Endothelial cell of umbilical vein (primary cell): ENCODE data around the gene MAL. TPM values are rescaled to one million over a fixed set of nuclear protein-coding genes. Genes with fewer than 3 reads are reported as not detected.

Source experiments
- BruUV-seq: library from RNA; stranded (reverse); fragments of 400-500 nt; replicated peaks from 2 replicates; lab custom pipeline; 2021; lab: Mats Ljungman, UMichigan
- CTCF ChIA-PET: fragments of 300-600, 350-600 bp; sonication (Branson Sonifier 250); formaldehyde crosslinking; loops from one replicate; lab custom pipeline; 2021; ENCODE audit warnings: antibody characterized with exemption, inconsistent platforms; lab: Charles Lee
- POLR2A ChIA-PET: fragments of 300-600, 350-600 bp; sonication (Branson Sonifier 250); formaldehyde crosslinking; loops from one replicate; lab custom pipeline; 2021; ENCODE audit warnings: antibody characterized with exemption, inconsistent platforms; lab: Charles Lee
- DNase-seq: peaks from one replicate; pipeline ENCODE4 v3.0.0-alpha.2; 2011; ENCODE audit warnings: low read depth, low spot score
- FAIRE-seq: peaks from 2 replicates; lab custom pipeline; 2011; peaks lifted over from hg19 to GRCh38; lab: Jason Lieb, UNC
- H2AFZ ChIP-seq: 2 replicates; pipeline ENCODE4 v1.6.0; 2012; ENCODE audit warnings: low read depth, low read length, control low read depth, inconsistent platforms
- H3K27ac ChIP-seq: 2 replicates; pipeline ENCODE4 v1.5.1; 2011; ENCODE audit warnings: low read depth, mild to moderate bottlenecking, control low read depth, low read length, moderate library complexity; ENCODE audit not compliant: insufficient read depth
- H3K27me3 ChIP-seq, 2 experiments: 2 replicates each; pipeline versions ENCODE4 v1.6.0 to v1.6.1; 2011; ENCODE audit warnings: low read length in 2 of 2, mixed read lengths in 1 of 2; ENCODE audit not compliant: control insufficient read depth in 2 of 2, insufficient read depth in 2 of 2
- H3K36me3 ChIP-seq, 2 experiments: 2 replicates in 1 of 2; 3 replicates in 1 of 2; pipeline ENCODE4 v1.5.1; 2011; ENCODE audit warnings: low read length in 2 of 2, mild to moderate bottlenecking in 1 of 2, moderate library complexity in 1 of 2; ENCODE audit not compliant: control insufficient read depth in 2 of 2, insufficient read depth in 2 of 2; ENCODE audit errors: extremely low read depth in 1 of 2
- H3K4me1 ChIP-seq: 3 replicates; pipeline ENCODE4 v1.5.1; 2011; ENCODE audit warnings: mild to moderate bottlenecking, low read length; ENCODE audit not compliant: control insufficient read depth, insufficient read depth; ENCODE audit errors: extremely low read depth
- H3K4me2 ChIP-seq: 2 replicates; pipeline ENCODE4 v1.6.1; 2011; ENCODE audit warnings: low read length, control low read depth, mixed read lengths; ENCODE audit not compliant: insufficient read depth
- H3K4me3 ChIP-seq, 3 experiments: fragments of 200-600 bp in 1 of 3; sonication (generic), shearing (Covaris generic) in 1 of 3; replicated peaks in 1 of 3; 2 replicates each; pipeline ENCODE4 v1.5.1; 2011 to 2016; ENCODE audit warnings: control low read depth in 3 of 3, low read length in 3 of 3, mild to moderate bottlenecking in 2 of 3, inconsistent platforms in 1 of 3, low read depth in 1 of 3, moderate library complexity in 1 of 3; ENCODE audit not compliant: insufficient read depth in 1 of 3
- H3K79me2 ChIP-seq: 2 replicates; pipeline ENCODE4 v1.6.0; 2012; ENCODE audit warnings: low read length, inconsistent platforms; ENCODE audit not compliant: control insufficient read depth, insufficient read depth
- H3K9ac ChIP-seq: replicated peaks from 2 replicates; pipeline ENCODE3; 2011; ENCODE audit warnings: low read length, control low read depth; ENCODE audit not compliant: insufficient read depth; ENCODE audit errors: extremely low read depth
- H3K9me1 ChIP-seq: replicated peaks from 3 replicates; pipeline ENCODE4 v1.6.0; 2011; ENCODE audit warnings: mild to moderate bottlenecking, low read length; ENCODE audit not compliant: control insufficient read depth, insufficient read depth; ENCODE audit errors: extremely low read depth
- H3K9me3 ChIP-seq: replicated peaks from 2 replicates; pipeline ENCODE4 v1.5.1; 2012; ENCODE audit warnings: low read length, inconsistent platforms; ENCODE audit not compliant: control insufficient read depth, insufficient read depth
- H4K20me1 ChIP-seq: replicated peaks from 2 replicates; pipeline ENCODE3; 2011; ENCODE audit warnings: mild to moderate bottlenecking, low read length; ENCODE audit not compliant: control insufficient read depth, insufficient read depth; ENCODE audit errors: extremely low read depth
- EZH2 ChIP-seq: IDR thresholded peaks from 2 replicates; pipeline ENCODE4 v1.6.1; 2012; ENCODE audit warnings: borderline replicate concordance, low read depth, mild to moderate bottlenecking, moderate library complexity, low read length, inconsistent platforms; ENCODE audit not compliant: severe bottlenecking
- FOS ChIP-seq: IDR thresholded peaks from 2 replicates; pipeline ENCODE4 v1.6.1; 2011; ENCODE audit warnings: mild to moderate bottlenecking, low read length, moderate library complexity, borderline replicate concordance; ENCODE audit not compliant: insufficient read depth
- GATA2 ChIP-seq: IDR thresholded peaks from 2 replicates; pipeline ENCODE4 v1.7.0; 2011; ENCODE audit warnings: low read depth, mild to moderate bottlenecking, moderate library complexity, mixed read lengths, low read length; ENCODE audit not compliant: insufficient read length, insufficient read depth
- JUN ChIP-seq: IDR thresholded peaks from 2 replicates; pipeline ENCODE4 v1.6.1; 2011; ENCODE audit warnings: borderline replicate concordance, low read depth; ENCODE audit not compliant: insufficient read length, insufficient read depth
- MAX ChIP-seq: IDR thresholded peaks from 2 replicates; pipeline ENCODE4 v1.6.1; 2011; ENCODE audit not compliant: insufficient read depth, insufficient read length
- MYC ChIP-seq: IDR thresholded peaks from one replicate; pipeline ENCODE4 v1.6.1; 2011; ENCODE audit warnings: mild to moderate bottlenecking, low read depth, low read length
- POLR2A ChIP-seq: IDR thresholded peaks from 2 replicates; pipeline ENCODE4 v1.6.1; 2012; ENCODE audit warnings: low read depth, mild to moderate bottlenecking, control low read depth, low read length
- POLR2AphosphoS5 ChIP-seq: IDR thresholded peaks from 2 replicates; pipeline ENCODE4 v1.6.1; 2012; ENCODE audit warnings: low read depth, mild to moderate bottlenecking, control low read depth, low read length, moderate library complexity; ENCODE audit not compliant: insufficient read depth
- dilution Hi-C: fragments of 300-500 bp; cut with MboI; formaldehyde crosslinking; loops from one replicate; pipeline ENCODE4 v1.15.0; 2019; ENCODE audit warnings: low sequenced_read_pairs; ENCODE audit not compliant: extremely low pct_ligation_motif_present
- intact Hi-C: fragments of 100-400 bp; cut with micrococcal nuclease; formaldehyde crosslinking; loops from one replicate; pipeline ENCODE4 v1.10.0; 2022
- polyA plus RNA-seq, 4 experiments: library from polyadenylated mRNA; depleted of rRNA in 3 of 4; stranded (reverse) in 3 of 4; unstranded in 1 of 4; fragments of >200 nt; gene quantifications; 2 replicates each; pipeline versions ENCODE4 v1.2.1 to v1.2.3, GENCODE V29; 2011 to 2012; ENCODE audit warnings: missing spikeins in 1 of 4
- total RNA-seq: library from RNA; stranded (reverse); gene quantifications from 2 replicates; pipeline ENCODE4 v1.2.3, GENCODE V29; 2021
- TF ChIP-seq, protein P1 (sequence below), 2 donors: IDR thresholded peaks; 1 replicate in 1 of 2; 2 replicates in 1 of 2; pipeline ENCODE4 v1.5.1; 2011; ENCODE audit warnings: low read length in 2 of 2, mild to moderate bottlenecking in 2 of 2, moderate library complexity in 2 of 2, control low read depth in 1 of 2, inconsistent platforms in 1 of 2, low read depth in 1 of 2; ENCODE audit not compliant: insufficient read depth in 1 of 2; ENCODE audit errors: extremely low read depth in 1 of 2

The MAL gene
- total and polyA plus RNA-seq, 2 donors (not counting 3 experiments of a cell fraction or from before 2014, with no cell fraction given): not detected

- Histone ChIP-seq H3K9me1 (no peaks in the 10 kb centered on the region), H3K9me3 (no peaks in the 10 kb centered on the region), H4K20me1 (no peaks in the 10 kb centered on the region), H3K4me2 (no peak overlapping the region), H2AFZ (no peak overlapping the region), H3K27me3 (no peaks in the 10 kb centered on the region), H3K4me3 (no peak overlapping the region), H3K9ac (no peak overlapping the region), H3K27ac (no peak overlapping the region), H3K79me2 (no peaks in the 10 kb centered on the region), H3K36me3 (no peaks in the 10 kb centered on the region), H3K4me1 (no peaks in the 10 kb centered on the region)
- FAIRE-seq: no peak
- intact Hi-C loops (no loop called here), dilution Hi-C loops (no loop called here)
- no peak for DNase-seq
- TF ChIP-seq FOS: no peak
- TF ChIP-seq, protein P1, sequence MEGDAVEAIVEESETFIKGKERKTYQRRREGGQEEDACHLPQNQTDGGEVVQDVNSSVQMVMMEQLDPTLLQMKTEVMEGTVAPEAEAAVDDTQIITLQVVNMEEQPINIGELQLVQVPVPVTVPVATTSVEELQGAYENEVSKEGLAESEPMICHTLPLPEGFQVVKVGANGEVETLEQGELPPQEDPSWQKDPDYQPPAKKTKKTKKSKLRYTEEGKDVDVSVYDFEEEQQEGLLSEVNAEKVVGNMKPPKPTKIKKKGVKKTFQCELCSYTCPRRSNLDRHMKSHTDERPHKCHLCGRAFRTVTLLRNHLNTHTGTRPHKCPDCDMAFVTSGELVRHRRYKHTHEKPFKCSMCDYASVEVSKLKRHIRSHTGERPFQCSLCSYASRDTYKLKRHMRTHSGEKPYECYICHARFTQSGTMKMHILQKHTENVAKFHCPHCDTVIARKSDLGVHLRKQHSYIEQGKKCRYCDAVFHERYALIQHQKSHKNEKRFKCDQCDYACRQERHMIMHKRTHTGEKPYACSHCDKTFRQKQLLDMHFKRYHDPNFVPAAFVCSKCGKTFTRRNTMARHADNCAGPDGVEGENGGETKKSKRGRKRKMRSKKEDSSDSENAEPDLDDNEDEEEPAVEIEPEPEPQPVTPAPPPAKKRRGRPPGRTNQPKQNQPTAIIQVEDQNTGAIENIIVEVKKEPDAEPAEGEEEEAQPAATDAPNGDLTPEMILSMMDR (IDR thresholded peaks at IDR 0.05; ENCODE audit: extremely low read depth in 1 of 2, insufficient read depth in 1 of 2, low read depth in 1 of 2, low read length in 2 of 2): no peak
- TF ChIP-seq MAX: no peak
- no peak for TF ChIP-seq MYC
- TF ChIP-seq EZH2: no peak
- no peak for TF ChIP-seq POLR2AphosphoS5
- no peak for TF ChIP-seq GATA2
- TF ChIP-seq JUN: no peak
- TF ChIP-seq POLR2A: no peak
- ChIA-PET POLR2A (no interaction called here), CTCF (no interaction called here)
- BruUV-seq: no TSS peak
Observed at GRCh38 chr2:95057535-95058370, 32.2 kb downstream of the MAL start.
